Tongue (tissue), 2 donors: Measurements from ENCODE around the gene RTL3. TPM values are rescaled to one million over a fixed set of nuclear protein-coding genes. Genes with fewer than 3 reads are reported as not detected.
"Not testable (repeated sequence)": the region's sequence is repeated elsewhere in the genome, so short reads cannot be mapped to it uniquely, and the experiment has no call there.

Source experiments
- DNase-seq: peaks from one replicate; pipeline ENCODE4 v3.0.0-alpha.2; 2015
- total RNA-seq: library from RNA; depleted of rRNA; stranded (reverse); fragments of >200 nt; gene quantifications from one replicate; pipeline ENCODE4 v1.2.3, GENCODE V29; 2014

The RTL3 gene, protein sequence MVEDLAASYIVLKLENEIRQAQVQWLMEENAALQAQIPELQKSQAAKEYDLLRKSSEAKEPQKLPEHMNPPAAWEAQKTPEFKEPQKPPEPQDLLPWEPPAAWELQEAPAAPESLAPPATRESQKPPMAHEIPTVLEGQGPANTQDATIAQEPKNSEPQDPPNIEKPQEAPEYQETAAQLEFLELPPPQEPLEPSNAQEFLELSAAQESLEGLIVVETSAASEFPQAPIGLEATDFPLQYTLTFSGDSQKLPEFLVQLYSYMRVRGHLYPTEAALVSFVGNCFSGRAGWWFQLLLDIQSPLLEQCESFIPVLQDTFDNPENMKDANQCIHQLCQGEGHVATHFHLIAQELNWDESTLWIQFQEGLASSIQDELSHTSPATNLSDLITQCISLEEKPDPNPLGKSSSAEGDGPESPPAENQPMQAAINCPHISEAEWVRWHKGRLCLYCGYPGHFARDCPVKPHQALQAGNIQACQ
- total RNA-seq, result 1.9 TPM

- peak; percentile 42 for DNase-seq
Observed at GRCh38 chrX:78658845-78659744, at the start of gene RTL3. Gene RTL3, minus strand, starts transcription at chrX:78659328. Its CDS starts 908 bp downstream, at chrX:78658420.

- peak; percentile 86 for DNase-seq
Observed at GRCh38 chrX:78708816-78709215, 49.7 kb upstream of the RTL3 start.

- peak; percentile 61 for DNase-seq
Observed at GRCh38 chrX:78708262-78708661, 49.1 kb upstream of the RTL3 start.

DNA sequence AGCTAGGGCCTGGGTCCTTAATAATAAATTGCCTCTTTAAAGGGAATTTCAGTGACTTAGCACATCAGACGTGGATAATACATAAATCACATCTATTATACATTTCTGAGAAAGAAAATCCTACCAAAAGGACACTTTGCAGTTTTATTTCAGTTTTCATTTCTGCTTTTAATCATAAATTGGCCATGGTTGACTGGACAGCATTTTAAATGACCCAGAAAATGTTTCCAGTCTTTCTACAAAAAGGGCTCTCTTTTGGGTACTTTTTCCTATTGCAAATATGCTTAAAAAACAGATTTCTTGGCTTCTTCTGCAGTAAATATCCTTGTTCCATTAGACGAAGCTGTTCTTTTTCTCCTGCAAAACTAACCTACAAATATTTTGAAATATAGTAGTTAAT, 46.9 kb upstream of the RTL3 start:
- peak; percentile 35 for DNase-seq

- DNase-seq, result peak; percentile 42
Observed at GRCh38 chrX:78693536-78693935, 34.4 kb upstream of the RTL3 start.

GRCh38 chrX:78693012-78693411, 33.9 kb upstream of the RTL3 start:
- DNase-seq, result peak; percentile 23

DNA sequence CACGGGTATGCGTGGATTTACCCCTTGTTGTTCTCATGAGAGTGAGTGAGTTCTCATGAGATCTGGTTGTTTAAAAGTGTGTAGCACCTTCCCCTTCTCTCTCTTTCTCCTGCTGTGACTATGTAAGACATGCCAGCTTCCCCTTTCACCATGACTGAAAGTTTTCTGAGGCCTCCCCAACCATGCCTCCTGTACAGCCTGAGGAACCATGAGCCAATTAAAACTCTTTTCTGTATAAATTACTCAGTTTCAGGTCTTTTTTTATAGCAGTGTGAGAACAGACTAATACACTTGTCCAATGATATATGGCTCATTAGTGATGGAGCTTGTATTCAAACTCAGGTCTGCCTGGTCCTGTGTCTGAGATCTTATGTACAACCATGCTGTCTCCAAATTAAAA, 28.5 kb upstream of the RTL3 start:
- DNase-seq, result no peak

GRCh38 chrX:78673246-78673645, 14.1 kb upstream of the RTL3 start:
- peak; percentile 19 for DNase-seq

- DNase-seq, result no peak
Observed at GRCh38 chrX:78665342-78665741, 6.2 kb upstream of the RTL3 start.

DNA sequence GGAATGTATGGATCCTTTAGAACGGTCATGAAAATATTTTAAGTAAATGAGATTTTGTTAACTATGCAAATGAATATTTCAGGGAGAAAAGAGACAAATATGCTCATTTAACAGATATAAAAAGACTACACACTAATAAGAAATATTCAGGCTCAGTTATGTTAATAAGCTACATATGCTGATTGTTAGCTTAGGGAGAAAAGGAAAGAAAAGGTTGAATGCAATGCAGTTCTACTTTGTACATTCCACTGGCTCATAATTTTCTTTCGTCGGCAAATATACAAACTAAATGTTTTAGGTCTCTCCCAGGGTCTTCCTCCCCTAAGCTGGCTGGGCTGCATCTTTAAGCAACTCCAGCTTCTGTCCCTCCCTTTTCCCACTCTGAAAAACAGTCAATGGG, 2.7 kb upstream of the RTL3 start:
- DNase-seq, result peak; percentile 19

GRCh38 chrX:78659955-78660354, 827 bp upstream of the RTL3 start:
- no peak for DNase-seq

DNA sequence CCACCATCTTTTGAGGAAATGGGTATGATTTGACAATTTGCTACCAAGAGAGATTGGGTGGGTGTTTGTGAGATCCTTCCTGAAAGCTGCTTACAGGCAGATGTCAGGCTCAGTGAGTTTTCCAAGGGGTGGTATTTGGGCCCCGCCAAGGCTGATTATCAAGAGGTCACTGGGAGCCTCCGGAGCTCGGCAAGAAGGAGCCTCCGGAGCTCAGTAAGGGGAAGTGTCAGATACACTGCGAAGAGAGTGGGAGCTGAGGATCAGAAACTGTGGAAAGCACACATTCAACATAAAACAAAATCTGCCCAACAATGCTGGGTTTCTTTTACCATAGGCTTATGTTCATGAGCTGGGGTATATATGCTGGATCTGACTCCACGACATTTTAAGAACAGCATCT, 714 bp downstream of the RTL3 start:
- no peak for DNase-seq

DNA sequence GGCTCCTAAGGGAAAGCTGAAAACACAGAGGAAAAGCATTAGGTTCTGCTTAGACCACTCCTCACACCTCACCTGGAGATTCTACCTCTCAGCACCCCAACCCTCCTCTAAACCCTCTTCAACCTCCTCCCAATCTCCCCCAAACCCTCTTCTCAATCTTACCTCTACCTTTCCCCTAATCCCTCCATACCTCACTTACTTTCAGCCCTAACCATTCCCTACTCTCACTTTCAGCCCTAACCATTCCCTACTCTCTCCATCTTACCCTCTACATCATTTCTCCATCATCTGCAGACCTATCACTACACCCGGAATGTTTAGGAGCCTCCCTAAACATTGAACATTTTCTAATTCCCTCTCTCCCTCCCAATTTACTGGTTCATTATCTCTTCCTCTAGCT, 3.5 kb downstream of the RTL3 start:
- DNase-seq, result no peak

DNA sequence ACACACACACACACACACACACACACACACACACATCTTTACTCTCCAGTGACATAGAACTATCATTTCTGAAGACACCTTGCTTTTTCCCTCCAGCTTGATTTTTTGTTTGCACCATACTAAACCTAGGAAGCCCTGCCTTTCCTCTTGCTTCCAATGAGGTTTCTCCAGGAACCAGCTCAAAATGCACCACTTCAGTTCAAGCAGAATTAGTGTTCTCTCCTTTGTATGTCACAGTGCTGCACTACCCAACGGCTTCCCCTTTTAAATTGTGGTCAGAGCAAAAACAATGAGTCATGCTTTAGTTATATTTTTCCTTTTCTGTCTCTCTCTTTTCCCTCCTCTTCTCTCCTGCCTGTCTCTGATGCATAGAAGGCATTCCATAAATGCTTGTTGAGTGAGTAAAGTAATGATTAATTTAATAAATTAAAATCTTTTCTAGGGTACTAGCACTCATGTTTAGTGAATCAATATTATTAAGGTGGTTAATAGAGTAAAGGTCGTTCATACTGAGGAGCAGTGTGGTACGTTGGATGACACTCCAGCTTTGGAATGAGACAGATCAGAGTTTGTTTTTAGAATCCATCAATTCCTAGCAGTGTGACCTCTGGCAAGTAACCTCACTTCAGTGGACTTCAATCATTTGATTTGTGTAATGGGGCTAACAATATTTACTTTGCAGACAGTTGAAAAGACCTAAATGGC, 5.9 kb downstream of the RTL3 start:
- no peak for DNase-seq

GRCh38 chrX:78650906-78651437, 8.2 kb downstream of the RTL3 start:
- peak; percentile 61 for DNase-seq

DNA sequence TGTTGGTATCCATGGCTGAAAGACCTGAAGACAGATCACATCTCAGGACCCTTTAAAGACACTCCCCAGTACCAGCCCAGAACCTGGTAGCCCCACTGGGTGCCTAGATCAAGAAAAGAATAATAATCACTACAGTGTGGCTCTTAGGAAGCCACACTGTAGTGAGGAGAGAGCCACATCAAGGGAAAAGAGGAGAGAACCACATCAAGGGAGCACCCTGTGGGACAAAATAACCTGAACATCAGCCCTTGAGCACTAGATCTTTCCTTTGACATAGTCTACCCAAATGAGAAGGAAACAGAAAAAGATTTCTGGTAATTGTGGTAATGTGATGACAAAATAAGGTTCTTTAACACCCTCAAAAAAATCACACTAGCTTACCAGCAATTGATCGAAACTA, 15.3 kb downstream of the RTL3 start:
- no peak for DNase-seq

- no peak for DNase-seq
Observed at GRCh38 chrX:78643096-78643495, 16.0 kb downstream of the RTL3 start.

DNA sequence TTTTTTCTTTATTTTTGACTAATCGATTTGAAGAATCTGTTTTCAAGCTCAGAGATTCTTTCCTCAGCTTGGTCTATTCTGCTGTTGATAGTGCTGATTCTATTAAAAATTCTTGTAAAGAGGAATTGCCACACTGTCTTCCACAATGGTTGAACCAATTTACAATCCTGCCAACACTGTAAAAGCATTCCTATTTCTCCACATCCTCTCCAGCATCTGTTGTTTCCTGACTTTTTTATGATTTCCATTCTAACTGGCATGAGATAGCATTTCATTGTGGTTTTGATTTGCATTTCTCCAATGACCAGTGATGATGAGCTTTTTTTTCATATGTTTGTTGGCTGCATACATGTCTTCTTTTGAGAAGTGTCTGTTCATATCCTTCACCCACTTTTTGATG, 23.0 kb downstream of the RTL3 start:
- DNase-seq, result not testable (repeated sequence)

DNA sequence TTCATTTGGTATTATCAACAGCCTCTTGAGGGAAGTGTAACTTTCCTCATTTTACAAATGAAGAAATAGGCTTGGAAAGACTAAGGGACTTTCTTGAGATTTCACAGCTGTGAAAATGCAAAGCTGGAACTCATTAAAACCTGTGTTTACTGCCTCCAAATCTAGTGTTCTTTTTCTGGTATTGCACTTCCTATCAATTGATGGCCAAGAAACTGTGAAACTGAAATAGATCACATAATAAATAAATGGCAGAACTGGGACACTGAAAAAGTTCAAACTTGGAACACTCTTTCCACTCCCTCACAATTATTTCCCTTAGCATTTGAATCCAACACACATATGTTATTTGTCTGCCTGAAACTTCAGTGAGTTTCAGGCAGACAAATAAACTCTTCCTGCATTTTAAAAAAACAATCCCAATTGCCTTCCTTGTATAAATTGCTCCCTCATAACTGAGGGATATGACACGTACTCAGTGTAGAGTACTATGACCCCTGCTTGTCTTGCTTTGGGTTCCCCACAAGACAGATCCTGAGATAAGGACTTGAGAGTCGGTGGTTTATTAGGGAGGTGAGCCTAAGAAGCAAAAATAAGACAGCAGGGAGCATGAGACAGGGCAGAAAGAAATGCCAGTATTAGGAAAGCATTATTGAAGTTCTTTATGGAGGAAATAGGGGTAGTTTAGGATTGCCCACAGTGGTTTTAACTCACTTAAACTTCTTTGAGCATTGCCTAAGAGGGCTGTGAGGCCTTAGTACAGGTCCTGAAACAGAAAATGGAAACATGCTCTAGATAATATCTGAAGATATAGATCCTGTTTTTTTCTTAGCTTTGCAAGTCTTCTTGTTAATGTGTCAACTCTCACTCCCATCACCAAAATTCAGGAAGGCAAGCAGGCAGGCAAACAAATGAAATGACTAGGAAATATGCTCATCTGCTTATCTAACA, 33.9 kb downstream of the RTL3 start:
- peak; percentile 71 for DNase-seq

GRCh38 chrX:78624426-78624825, 34.7 kb downstream of the RTL3 start:
- DNase-seq, result peak; percentile 44

- no peak for DNase-seq
Observed at GRCh38 chrX:78622831-78623230, 36.3 kb downstream of the RTL3 start.
